ENCODE data around the gene DHDDS.
A peak's percentile ranks its signal among the peaks of the same experiment; 100 is the strongest.
"Not testable (repeated sequence)": the region's sequence is repeated elsewhere in the genome, so short reads cannot be mapped to it uniquely, and the experiment has no call there.

DHDDS gene

DNA sequence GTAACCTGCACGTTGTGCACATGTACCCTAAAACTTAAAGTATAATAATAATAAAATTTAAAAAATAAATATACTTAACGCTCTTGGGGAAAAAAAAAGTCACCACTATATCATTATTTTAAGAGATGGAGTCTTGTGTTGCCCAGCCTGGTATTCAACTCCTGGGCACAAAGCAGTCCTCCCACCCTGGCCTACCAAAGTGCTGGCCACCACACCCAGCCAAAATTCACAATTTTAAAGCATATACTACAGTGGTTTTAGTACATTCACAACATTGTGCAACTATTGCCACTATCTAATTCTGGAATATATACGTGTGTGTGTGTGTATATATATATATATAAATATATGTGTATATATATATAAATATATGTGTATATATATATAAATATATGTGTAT, 46.0 kb downstream of the DHDDS start:
- DNase-seq = no peak

DNA sequence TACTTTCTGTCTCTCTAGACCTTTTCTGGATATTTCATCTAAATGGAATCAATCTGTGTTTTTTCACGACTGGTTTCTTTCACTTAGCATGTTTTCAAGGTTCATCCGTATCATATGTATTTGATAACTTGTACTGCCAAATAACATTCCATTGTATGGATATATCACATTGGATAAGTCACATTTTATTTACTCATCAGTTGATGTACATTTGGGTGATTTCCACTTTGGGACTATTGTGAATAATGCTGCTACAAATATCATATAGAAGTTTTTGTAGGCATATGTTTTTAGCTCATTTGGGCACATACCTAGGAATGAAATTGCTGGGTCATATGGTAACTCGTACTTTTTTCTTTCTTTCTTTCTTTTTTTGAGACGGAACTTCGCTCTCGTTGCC, 46.9 kb downstream of the DHDDS start:
- DNase-seq = no peak

DNA sequence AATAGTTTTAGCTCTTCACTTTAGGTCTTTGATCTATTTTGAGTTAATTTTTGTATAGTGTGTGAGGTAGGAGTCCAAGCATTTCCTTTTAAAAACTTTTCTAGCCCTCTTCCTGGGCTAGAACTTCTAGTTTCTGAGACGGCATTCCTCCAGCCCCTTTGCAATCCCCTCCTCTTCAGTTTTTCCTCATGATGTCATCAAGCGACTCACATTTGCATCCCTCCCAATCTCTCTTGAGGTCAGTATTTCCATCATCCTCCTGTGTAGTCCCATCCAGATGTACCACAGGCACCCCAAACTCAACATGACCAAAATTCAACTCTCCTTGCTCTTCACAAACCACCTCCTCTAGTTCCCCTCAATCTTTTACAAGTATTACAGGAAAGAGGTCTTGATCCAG, 50.8 kb downstream of the DHDDS start:
- DNase-seq = no peak

DNA sequence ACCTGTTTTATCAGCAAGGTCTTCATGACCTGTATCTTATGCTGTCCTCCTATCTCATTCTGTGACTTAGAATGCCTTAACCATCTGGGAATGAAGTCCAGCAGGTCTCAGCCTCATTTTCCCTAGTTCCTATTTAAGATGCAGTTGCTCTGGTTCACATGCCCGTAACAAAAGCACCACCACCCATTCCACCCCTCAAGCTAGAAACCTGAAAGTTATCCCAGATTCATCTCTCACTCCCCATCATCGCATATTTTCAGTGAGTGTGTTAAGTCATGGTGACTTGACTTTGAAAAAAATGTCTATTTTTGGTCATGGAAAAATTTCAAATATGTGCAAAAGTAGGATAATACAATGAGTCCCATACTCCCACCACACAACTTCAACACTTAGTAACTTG, 51.9 kb downstream of the DHDDS start:
- DNase-seq = no peak

DNA sequence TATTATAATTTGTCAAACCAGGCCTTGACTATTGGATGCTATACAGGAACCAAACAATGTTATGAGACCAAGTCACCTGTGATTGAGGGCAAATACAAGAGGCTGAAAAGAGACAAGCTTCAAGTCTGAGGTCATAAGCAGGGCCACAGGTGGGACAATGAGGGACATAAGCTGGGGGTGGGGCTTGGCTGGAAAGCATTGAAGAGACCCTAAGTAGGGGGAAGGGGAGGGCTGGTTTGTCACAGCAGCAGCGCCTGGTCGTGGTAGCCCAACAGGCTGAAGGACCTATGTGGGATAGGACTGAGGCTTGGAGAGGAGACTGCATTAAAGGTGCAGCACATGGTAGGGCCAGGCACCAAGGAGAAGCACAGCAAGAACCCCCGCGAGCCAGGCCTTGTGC, 58.0 kb downstream of the DHDDS start:
- DNase-seq = no peak

DNA sequence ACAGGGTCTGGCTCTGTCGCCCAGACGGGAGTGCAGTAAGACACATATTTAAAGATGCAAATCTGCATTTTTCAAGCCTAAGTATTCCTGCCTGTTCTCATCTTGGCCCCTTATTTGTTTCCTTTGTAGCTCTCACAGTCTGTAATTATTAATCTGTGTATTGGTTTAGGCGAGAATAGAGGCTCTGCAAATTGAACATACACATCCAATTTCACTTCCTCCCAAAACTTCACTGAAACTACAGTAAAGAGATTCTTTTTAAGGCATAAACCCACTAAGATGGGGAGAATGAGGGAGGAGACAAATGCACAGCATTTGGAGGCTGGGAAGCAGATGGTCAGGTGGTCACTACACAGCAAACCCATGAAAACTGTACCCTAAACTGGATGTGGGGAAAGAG, 61.1 kb downstream of the DHDDS start:
- no peak for DNase-seq

DNA sequence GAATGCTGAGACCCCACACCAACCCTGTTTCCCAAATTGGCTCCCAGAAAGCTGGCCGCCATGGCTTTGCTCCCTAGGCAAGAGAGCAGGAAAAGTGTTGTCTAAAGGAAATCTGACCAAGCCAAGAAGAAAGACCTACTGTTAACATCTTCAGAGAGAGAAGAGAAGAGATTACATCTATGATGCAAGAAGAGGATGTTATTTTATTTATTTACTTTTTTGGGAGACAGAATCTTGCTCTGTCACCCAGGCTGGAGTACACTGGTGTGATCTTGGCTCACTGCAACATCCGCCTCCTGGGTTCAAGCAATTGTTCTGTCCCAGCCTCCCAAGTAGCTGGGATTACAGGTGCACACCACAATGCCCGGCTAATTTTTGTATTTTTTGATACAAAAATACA, 61.8 kb downstream of the DHDDS start:
- DNase-seq = no peak

DNA sequence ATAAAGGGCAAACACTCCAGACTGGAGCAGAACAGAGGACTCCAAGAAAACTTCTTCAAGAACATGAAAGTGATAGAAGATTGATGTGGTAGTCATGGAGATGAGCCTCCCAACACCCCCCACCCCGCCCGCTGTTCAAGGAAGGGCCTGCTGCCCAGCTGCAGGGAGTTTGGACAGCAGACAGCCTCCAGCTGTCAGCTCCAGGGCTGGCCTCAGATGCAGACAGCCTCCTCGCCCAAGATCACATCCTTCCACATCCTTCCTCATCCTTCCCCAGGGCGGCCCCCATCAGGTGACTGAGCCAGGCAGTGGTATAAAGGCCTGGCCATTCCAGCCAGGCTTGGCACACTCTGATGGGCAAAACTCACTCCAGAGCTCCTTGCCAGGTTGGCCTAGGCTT, 64.7 kb downstream of the DHDDS start:
- DNase-seq = no peak

DNA sequence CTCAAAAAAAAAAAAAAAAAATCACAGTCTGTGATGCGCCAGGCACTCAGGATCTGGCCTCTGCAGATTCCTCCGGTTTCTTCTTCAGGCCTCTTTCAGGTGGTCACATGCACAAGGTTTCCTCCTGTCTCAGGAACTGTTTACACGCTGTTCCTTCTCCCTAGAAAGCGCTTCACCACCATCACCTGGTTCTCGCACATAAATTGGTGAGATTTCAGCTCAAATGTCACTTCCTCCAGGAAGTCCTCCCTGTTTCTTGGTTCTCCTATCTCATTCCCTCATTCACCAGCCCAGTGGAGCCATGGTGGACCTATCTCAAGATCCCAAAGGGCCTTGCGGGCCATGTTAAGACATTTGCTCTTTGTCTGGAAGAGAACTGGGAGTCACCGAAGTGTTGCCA, 66.8 kb downstream of the DHDDS start:
- DNase-seq = no peak

DNA sequence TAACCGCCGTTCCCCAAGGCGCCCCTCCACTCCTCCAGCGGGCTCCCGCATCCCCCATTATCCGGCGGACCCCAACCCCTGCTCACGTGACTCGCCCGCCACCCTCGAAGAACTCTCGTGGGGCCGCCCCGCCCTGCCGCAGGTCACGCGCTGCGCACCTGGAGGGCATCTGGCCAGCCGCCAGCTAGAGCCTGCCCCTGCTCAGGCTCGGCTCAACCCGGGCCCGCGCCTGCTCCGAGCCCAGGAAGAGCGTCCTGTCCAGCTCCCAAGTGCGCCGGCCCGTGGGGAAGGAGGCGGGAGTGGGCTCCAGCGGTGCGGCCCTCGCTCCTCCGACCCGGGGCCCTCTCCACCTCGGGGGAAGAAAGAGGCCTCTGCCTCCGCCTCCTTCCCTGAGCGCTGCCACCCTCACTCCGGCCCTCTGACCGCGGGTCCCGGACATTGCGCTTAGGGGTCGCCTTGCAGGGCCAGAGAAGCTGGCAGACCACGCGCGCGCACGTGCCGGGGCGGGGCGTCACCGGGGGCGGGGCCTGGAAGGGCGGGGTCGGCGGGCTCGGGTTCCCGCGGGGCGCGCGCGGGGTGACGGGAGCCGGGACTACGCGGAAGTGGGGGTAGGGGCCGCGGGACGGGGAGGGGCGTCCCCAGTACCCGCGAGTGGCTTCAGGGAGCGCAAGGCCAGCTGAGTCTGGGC, 68.5 kb downstream of the DHDDS start:
- DNase-seq = peak; percentile 74

DNA sequence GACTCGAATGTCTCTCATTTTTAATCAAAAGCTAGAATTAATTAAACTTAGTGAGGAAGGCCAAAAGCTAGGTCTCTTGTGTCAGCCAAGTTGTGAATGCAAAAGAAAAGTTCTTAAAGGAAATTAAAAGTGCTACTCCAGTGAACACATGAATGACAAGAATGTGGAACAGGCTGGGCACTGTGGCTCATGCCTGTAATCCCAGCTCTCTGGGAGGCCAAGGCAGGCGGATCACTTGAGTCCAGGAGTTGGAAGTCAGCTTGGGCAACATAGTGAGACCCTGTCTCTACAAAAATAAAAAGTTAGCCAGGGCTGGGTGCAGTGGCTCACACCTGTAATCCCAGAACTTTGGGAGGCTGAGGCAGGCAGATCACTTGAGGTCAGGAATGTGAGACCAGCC, 78.6 kb downstream of the DHDDS start:
- not testable (repeated sequence) for DNase-seq

DNA sequence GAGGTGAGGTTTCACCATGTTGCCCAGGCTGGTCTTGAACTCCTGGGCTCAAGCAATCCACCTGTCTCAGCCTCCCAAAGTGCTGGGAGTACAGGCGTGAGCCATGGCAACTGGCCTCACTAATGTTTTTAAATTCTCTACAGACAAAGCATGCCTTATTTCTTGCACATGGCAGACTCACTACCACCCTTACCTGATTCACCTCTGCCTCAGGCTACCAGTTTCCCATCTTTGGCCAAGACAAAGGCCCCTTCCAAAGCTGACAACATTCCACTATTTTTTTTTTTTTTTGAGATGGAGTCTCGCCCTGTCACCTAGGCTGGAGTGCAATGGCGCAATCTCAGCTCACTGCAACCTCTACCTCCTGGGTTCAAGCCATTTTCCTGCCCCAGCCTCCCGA, 83.7 kb downstream of the DHDDS start:
- DNase-seq = not testable (repeated sequence)

DNA sequence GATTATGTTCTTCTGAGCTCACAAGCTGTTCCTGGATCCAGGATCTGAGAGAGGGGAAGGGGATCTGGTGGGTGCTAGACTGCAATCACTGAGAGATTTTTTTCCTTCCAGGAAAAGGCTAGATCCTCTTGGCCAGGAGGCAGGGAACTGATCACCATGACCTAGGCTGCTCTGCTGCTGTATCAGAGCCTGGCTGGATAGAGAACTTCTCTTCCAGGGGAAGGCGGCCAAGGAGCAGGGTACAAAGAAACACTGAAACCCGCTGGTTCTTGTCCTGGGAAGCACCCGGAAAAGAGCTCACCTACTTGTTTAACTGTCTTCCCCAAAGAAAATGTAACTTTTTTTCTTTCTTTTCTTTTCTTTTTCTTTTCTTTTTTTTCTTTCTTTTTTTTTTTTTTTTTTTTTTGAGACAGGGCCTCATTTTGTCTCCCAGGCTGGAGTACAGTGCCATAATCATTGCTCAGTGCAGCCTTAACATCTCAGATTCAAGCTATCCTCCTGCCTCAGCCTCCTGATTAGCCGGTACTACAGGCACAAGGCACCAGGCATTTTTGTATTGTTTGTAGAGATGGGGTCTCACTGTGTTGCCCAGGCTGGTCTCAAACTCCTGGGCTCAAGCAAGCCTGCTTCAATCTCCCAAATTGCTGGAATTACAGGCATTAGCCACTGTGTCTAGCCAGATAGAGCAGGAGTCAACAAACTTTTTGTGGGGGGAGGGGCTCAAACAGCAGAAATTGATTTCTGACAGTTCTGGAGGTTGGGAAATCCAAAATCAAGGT, 85.1 kb downstream of the DHDDS start:
- DNase-seq = no peak

DNA sequence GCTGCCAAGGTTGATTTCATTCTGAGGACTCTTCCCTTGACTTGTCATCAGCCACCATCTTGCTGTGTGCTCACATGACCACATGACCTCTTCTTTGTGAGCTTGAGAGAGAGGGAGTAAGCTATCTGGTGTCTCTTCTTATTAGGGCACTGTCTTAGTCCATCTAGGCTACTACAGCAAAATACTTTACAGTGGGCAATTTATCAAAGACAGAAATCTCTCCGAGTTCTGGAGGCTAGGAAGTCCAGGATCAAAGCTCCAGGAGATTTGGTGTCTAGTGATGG, 85.6 kb downstream of the DHDDS start:
- no peak for DNase-seq

DNA sequence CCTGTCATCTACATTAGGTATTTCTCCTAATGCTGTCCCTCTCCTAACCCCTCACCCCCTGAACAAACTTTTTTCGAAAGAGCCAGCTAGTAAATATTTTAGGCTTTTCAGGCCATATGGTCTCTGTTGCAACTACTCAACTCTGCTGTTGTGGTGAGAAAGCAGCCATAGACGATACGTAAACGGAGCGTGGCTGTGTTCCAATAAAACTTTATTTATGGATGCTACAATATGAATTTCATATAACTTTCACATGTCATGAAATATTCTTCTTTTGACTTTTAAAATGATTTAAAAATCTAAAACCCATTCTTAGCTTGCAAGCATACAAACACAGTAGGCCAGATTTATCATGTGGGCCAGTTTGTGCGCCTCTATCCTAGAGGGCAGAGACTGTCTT, 86.2 kb downstream of the DHDDS start:
- no peak for DNase-seq

DNA sequence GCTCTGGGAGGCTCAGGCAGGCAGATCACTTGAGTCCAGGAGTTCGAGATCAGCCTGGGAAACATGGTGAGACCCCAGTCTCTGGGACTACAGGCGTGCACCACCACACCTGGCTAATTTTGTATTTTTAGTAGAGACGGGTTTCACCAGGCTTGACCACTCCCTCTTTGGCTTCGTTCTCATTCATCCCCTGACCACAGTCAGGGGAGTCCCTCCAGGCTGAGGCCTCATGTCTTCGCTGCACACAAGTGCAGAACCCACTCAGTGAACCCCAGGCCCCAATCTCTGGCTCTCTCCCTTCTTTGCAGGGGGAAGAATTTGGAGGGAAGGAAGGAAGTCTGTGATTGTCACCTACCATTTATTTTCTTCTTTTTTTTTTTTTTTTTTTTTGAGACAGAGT, 88.2 kb downstream of the DHDDS start:
- DNase-seq = no peak

Data from cortex of kidney (tissue), 1 donor.